ENCODE results near the gene USP4.

GRCh38 chr3:49253512-49253911 lies 86.3 kb downstream of the USP4 start:
- TF ChIP-seq ZNF274 (IDR thresholded peaks at IDR 0.05; ENCODE audit: low read depth, low read length): no peak
- TF ChIP-seq YY1 (IDR thresholded peaks at IDR 0.05; ENCODE audit: insufficient read depth, insufficient read length): no peak
